Measurements from ENCODE around the gene EFCAB11. TPM values are rescaled to one million over a fixed set of nuclear protein-coding genes. Genes with fewer than 3 reads are reported as not detected.

EFCAB11 gene
- total RNA-seq, 1 experiment from 2014 or later, result 15.5 TPM

GRCh38 chr14:89910691-89911009, 43.9 kb downstream of the EFCAB11 start (continued):
- TF ChIP-seq ARID4B (CRISPR knock-in tag; IDR thresholded peaks at IDR 0.05; ENCODE audit: borderline replicate concordance) (no peak), NR1H2 (CRISPR knock-in tag; IDR thresholded peaks at IDR 0.05) (no peak), FOXP4 (CRISPR knock-in tag; IDR thresholded peaks at IDR 0.05) (no peak)

GRCh38 chr14:89909586-89909985, 44.9 kb downstream of the EFCAB11 start:
- H3K4me1 Mint-ChIP-seq, result peaks cover 55% of the 10 kb centered on the region
- POLR2A ChIA-PET, result interaction anchor here (0.6 kb wide), 1 partner anchor 485 kb away, joined by 9 read pairs; no protein-coding TSS in a partner anchor
- DNase-seq (ENCODE audit: low spot score) (no peak), ATAC-seq (no peak)
- no peak overlapping the region for H3K4me3 Mint-ChIP-seq
- CTCF ChIA-PET, result interaction anchor here (2.9 kb wide), 1 partner anchor 30 kb away, joined by 19 read pairs; no protein-coding TSS in a partner anchor
- no peaks in the 10 kb centered on the region; the same call in 1 of the 2 replicates for H3K36me3 Mint-ChIP-seq
- no peak overlapping the region; the same call in 1 of the 2 replicates for H3K27ac Mint-ChIP-seq
- no peaks in the 10 kb centered on the region for H3K9me3 Mint-ChIP-seq
- no peaks in the 10 kb centered on the region; the same call in 1 of the 2 replicates for H3K27me3 Mint-ChIP-seq (ENCODE audit: low read depth)
- TF ChIP-seq E2F5 (CRISPR knock-in tag; IDR thresholded peaks at IDR 0.05) (no peak), FOXJ3 (CRISPR knock-in tag; IDR thresholded peaks at IDR 0.05; ENCODE audit: borderline replicate concordance) (no peak), USF1 (CRISPR knock-in tag; IDR thresholded peaks at IDR 0.05) (no peak), ATF2 (CRISPR knock-in tag; IDR thresholded peaks at IDR 0.05; ENCODE audit: borderline replicate concordance, low read depth) (no peak), GRHL2 (CRISPR knock-in tag; IDR thresholded peaks at IDR 0.05; ENCODE audit: insufficient replicate concordance, severe bottlenecking) (no peak), JUN (CRISPR knock-in tag; IDR thresholded peaks at IDR 0.05) (no peak), GABPB1 (CRISPR knock-in tag; IDR thresholded peaks at IDR 0.05) (no peak), TP53 (CRISPR knock-in tag; IDR thresholded peaks at IDR 0.05) (no peak), ATF6 (CRISPR knock-in tag; IDR thresholded peaks at IDR 0.05) (no peak), PRDM15 (CRISPR knock-in tag; IDR thresholded peaks at IDR 0.05) (no peak), CREM (CRISPR knock-in tag; IDR thresholded peaks at IDR 0.05) (no peak), PREB (CRISPR knock-in tag; IDR thresholded peaks at IDR 0.05; ENCODE audit: borderline replicate concordance) (no peak), MYBL2 (CRISPR knock-in tag; IDR thresholded peaks at IDR 0.05) (no peak), ZNF317 (CRISPR knock-in tag; IDR thresholded peaks at IDR 0.05; ENCODE audit: borderline replicate concordance, low read depth) (no peak)
